ENCODE results near the gene IL1R2.
A peak's percentile ranks its signal among the peaks of the same experiment; 100 is the strongest.
"Not testable (repeated sequence)": the region's sequence is repeated elsewhere in the genome, so short reads cannot be mapped to it uniquely, and the experiment has no call there.

The IL1R2 gene

DNA sequence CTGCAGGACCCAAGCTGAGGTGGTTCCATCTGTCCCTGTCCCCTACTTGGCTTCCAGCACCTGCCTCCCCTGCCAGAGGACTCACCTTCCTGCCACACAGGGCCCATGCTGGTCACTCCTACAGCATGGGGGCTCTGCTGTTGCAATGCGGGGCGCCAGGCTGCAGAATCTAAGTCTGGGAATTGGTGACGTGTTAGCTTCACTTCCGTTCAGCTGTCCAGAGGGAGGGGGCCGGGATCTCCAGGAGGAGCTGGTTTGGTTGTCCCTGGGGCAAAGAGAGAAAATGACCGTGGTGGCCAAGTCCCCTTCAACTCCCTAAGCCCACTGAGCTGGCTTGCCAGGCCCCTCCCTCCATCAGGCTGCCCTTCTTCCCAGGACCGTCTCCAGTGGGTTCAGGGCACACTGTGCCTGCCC is 69.5 kb downstream of the IL1R2 start:
- DNase-seq (ENCODE audit: low read depth in 2 of 2): no peak

DNA sequence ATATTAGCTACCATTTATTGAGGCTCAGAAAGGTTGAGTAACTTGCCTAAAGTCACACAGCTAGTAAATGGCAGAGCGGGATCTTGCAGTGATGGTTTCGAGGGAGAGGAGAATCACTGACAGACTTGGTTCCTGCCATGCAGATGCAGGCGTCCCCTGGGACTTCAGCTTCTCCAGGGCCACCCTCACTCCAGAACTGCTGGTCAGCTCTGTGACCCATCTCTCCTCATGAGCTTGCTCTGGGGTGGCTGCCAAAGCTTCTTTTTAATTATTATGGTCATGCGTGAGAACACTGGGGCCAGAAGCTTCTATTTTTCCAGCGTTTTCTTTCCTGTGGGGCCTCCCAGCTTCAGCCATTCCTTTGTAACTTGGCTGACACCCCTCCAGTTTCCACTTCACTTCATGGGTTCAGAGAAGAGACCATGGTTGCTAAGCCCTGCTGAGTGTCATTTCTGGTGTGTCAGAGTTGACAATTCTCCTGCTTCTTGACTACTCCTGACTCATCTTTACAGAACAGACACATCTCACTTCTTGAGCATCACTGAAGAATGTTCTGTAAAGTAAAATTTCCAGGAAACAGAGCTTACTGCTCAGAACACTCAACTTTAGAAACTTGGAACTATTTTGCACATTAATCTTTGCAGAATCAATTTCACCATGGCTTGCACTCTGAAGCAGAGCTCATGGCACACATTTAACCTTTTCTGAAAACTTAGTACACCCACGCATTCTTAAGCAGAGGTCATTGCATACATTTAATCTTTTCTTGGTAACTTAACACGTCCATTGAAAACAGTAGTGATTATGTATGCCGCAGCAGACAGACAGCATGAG is 70.4 kb downstream of the IL1R2 start:
- no peak for DNase-seq (ENCODE audit: low read depth in 2 of 2)

DNA sequence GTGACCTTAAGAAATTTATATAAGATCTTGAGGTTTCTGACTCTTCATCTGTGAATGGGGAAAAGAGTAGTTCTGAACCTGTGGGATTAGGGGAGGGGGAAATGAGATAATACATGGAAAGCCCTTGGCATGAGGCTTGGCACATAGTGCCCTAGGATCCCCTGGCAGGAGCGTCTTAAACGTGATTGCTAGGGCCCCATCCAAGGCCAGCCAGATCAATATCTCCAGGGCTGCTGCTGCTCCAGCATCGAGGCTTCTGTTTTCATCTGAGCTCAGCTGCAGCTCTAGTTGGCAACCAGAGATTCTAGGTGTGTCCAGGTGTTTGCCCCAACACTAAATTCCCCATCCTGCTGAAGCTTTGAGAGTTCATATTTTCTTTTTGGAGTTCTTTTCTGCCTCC is 71.0 kb downstream of the IL1R2 start:
- DNase-seq (ENCODE audit: low read depth in 2 of 2): no peak

DNA sequence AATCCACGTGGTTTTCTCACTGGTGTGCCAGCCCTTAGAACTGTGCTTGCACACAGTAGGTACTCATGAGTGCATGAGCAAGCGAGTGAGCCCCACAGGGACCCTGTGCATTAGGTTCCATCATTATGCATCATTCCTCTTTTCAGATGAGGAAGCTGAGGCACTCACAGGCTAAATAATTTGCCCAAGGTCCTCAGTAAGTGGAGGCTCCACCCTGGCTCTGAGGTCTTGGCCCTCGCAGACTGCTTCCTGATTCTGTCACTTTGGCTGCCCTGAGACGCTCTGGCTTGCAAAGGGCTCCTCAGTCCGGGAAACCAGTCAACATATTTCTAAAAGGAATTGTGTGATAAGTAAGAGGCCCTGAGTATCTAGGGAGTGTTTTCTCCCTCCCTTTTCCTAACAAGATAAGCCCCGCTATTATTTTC is 71.7 kb downstream of the IL1R2 start:
- DNase-seq (ENCODE audit: low read depth in 2 of 2): no peak

DNA sequence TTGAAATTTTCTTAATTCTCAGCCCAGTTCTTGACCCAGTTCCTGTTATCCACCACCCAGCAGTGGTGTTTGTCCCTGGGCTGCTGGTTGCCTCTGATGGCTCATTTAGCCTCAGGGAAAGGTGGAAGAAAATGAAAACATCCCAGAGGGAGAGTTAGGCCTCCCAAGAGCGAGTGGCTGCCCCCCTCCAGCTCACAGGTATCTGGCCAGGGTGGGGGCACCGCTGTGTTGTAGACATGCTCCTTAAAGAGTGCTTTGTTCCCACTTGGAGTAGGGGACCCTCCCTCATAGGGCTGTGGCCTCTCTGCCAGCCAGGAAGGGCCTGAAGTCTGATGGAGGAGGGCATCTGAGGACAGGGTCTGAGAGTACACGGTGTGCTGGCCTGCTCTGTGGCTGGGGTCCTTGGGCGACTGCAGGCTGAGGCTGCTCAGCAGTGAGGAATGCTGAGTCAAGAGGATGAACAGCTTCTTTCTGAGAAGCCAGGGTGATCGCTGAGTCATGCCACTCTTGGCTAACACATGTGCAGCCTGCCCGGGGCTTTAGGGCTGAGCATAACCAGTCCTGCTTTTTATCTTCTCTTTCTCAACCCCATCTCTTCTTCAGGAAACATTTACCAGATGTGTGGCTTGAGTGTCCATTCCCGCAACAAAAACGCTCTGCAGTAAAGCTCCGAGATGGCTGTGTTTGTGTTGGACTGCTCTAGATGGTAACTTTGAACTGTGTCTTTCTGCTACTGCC is 72.3 kb downstream of the IL1R2 start:
- DNase-seq (ENCODE audit: low read depth in 2 of 2): peak in 1 of 2 donors; percentile 47

DNA sequence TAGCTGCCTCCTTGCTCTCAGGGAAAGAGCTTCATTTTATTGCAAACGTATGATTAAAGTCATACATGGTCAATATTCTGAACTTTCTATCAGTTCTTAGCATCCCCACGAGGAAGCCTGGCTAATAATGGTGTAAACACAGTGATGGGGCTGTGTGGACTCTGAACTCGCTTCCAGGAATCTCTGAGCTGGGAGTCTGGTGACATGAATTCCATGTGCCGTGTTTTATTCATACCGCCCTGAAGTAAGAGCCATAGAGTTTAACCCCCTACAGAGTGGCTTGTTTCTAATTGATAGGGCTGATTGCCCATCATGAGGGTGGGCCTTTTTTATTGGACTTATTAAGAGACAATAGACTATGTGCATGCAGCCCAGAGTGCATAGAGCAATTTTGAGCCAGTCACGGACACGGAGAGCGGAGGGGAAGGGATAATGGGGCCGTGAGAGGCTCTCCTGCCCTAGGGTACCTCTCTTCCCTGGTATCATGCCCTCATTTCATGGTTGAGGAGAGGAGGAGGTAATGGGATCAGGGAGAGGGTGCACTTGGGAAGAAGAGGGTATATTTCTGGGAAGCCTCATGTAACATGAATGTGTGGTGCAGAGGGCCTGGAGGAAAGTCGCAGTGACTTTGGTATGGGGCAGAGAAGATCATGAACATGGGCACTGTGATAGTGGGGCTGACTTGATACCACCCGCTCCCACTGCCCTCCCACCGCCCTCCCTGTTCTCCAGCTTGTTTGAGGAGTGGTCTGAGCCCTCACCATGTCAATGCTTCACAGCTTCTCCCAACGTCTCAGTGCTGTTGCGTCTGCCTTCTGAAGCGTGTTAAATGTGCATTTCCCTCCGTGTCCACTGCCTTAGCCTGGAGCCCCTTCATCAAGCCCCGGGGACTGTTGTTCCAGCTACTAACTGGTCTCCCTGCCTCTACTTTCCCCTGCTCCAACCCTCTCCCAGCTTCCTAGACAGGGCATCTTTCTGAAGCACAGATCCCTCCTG is 73.2 kb downstream of the IL1R2 start:
- DNase-seq (ENCODE audit: low read depth in 2 of 2): no peak

DNA sequence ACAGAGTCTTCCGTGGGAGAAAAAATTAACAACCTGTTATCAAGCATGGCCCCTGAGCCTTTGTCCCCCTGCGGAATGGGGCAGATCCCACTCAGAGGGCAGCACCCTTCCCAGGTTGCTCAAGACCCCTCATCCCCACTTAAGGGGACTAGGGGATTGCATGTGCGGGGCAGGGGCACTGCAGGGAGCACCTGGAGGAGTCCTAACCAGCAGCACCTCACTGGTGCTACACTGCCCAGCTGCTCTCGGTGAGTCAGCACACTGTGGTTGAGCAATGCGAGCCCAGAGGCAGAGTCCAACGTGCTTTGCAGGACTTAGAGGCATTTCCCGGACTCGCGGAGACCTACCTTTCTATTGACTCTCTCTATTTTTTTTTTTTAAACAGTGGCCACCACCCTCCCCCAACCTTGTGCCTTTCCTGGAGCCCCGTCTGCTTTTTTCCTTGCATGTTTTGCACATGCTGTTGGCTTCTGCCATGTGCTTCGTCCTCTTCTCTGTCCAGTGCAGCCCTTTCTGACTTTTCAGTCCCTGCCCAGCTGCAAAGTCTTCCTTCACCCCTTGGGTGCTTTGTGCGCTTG is 74.0 kb downstream of the IL1R2 start:
- no peak for DNase-seq (ENCODE audit: low read depth in 2 of 2)

DNA sequence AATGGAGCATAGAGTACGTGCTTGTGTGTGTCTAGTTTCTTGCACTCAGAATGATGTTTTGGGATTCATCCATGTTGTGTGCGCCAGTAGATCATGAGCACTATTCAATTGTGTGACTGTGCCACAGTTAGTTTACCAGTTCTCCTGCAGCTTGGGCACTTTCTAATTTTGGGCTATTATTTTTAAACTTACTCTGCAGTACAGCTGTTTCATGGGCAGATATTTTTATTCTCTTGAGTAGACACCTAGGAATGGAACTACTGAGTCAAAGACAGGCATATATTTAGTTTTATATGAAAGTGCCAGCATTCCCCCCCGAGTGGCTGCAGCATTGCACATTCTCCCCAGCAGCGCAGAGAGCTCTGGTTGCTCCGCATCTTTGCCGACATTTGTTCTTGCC is 74.8 kb downstream of the IL1R2 start:
- no peak for DNase-seq (ENCODE audit: low read depth in 2 of 2)

DNA sequence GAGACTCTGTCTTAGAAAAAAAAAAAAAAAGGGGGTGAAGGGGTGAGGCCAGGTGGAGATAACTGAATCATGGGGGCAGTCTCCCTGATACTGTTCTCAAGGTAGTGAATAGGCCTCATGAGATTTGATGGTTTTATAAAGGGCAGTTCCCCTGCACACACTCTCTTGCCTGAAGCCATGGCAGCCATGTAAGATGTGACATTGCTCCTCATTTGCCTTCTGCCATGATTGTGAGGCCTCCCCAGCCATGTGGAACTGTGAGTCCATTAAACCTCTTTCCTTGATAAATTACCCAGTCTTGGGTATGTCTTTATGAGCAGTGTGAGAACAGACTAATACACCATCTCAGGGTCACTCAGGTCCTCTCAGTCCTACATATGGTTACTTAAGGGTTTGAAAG is 76.4 kb downstream of the IL1R2 start:
- not testable (repeated sequence) for DNase-seq (ENCODE audit: low read depth in 2 of 2)

DNA sequence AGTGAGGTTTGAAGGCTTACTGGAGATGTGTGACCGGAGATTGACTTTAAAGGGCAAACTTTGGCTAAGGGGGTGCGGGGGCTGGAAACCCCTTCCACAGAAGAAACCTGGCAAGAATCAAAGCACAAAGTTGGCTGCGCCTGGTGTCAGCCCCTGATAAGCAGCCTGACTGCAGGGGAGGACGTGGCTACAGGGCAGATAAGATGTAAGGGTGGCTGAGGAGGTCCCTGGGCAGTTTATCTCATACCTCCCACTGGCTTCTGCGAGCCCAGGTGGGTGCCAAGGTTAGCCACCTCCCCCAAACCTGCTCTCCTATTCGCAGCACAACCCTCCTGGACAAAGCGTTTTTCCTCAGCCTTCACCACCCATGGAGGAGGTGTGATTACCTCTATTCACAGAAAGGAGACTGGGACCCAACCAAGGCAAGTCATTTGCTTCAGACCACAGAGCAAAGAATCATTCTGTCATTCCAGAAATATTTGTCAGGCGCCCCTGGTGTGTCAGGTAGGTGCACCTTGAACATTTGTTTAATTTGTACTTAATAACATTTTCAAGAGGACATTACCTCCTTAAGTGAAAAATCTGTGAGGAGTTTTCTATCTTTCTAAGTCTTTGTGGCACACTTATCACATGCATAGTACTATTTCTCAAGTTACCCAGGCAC is 77.7 kb downstream of the IL1R2 start:
- DNase-seq (ENCODE audit: low read depth in 2 of 2): no peak

DNA sequence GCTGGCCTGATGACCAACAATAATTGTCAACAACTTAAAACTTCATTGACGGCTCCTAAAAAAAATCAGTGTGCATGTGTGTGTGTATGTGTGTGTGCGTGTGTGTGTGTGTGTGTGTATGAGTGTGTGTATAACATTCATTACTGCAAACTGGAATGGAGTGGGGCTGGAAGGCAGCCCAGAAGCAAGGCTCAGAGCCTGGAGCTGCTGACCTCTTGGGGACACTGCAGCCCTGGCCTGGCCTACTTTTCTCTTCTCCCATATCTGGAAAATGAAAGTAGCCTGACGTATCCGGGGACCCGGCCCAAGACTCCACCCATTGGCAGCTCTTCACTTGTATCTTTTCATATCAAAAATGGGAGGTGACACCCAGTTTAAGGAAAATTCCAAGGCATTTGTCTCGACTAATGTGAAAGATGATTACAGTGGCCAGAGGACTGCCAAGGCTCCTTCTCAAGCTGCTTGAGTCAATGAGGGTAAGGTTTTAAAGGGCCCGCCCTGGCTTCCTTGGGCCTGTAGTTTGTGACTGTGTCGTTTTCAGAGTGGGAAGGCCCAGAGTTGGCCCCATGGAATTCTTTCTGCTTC is 78.4 kb downstream of the IL1R2 start:
- DNase-seq (ENCODE audit: low read depth in 2 of 2): no peak

DNA sequence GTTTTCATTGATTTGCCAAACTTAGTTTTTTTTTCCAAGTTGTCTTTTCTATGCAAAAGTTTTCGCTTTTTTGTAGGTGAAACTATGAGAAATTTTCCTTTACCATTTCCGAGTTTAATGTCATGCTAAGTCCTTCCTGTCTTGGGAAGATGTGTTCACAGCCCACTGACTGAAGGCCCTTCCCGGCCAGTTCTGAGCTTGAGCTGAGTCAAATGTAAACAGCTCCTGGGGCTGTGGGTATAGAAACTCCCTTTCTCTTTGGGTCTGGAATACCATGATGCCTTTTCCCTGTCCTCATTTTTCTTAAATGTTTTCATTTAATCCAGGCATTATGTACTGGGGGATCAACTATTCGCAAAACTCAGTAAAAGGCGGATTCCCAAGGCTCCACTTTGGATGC is 81.0 kb downstream of the IL1R2 start:
- DNase-seq (ENCODE audit: low read depth in 2 of 2): no peak

DNA sequence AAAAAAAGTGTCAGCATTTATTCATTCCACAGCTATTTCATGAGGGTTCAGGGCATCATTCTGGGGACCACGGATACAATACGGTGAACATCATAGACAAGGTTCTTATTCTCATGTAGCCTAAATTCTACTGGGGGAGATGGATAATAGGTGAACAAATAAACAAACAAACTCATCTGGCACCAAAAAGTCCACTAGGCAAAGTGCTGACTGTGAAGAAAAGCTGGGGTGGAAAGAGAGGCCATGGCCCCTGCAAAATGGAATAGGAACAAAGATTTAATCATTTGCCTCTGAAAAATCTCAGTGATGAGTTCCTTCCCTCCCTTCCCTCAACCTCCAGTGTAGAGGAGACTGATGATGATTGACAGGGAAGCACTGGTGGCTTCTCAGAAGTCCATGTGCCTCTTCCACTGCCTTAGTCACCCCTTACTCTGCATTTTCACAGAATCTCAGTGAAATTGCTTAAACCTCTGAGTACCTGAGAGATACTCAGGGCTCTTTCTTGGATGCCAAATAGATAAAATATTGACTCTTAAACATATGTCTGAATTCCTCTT is 81.5 kb downstream of the IL1R2 start:
- DNase-seq (ENCODE audit: low read depth in 2 of 2): no peak

DNA sequence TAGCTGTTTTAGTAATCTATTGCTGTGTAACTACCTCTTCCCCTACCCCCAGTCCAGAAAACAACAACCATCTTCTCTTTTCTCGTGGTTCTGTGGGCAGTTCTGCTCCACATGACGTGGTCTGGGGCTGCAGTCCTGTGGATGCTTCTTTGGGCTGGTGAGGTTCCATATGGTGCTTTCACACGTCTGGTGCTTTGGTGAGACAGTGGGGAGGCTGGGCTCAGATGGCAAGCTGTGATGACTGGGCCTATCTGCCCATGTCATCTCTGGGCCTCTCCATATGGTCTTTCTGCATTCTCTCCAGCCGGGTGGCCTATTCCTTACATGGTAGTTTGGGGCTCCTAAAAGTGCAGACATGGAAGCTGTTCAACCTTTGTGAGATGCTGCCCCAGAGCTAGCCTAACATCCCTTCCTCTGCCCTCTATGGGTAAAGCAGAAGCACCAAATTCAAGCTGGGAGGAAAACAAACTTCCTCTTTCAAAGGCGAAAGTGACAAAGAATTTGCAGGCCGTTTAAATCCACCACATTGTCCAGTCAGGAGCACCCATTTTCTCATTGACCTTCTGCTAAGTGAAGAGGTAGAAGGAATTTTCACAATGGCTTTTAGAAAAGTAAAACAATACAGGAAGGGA is 82.5 kb downstream of the IL1R2 start:
- no peak for DNase-seq (ENCODE audit: low read depth in 2 of 2)

DNA sequence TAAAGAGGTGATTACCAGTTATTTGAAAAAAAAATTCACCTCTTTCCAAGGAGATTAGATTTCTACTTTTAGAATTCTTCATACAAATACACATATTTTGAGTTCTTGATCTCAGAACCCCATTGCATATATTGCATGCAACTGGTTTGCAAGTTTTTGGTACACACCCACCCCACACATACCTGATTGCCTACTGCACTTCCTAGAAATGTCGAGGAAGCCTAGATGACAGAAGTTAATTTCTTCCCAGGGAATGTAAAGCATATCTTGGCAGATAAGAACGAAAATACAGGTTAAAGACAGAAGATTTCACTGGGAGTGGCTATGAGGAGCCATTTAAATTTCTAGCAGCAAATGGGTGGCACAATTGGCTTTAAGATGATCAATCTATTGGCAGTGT is 83.7 kb downstream of the IL1R2 start:
- DNase-seq (ENCODE audit: low read depth in 2 of 2): no peak

DNA sequence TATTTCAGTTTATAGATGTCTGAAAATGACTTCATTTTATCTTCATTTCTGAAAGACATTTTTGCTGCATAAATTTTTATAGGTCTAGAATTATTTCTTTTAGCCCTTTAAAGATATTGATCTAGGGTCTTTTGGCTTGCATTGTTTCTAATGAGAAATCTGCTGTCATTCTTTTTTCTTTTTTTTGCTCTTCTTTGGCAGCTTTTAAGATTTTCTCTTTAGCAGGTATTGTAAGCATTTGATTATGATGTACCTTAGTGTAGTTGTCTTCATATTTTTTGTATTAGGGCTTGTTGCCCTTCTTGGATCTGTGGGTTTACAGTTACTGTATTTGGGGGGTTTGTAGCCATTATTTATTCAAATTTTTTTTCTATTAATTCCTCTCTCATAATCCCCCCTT is 84.8 kb downstream of the IL1R2 start:
- DNase-seq (ENCODE audit: low read depth in 2 of 2): no peak

Data from stimulated activated CD4-positive, alpha-beta T cell treated with anti-CD3 and anti-CD28 coated beads, Interleukin-15, amount 100 ng/mL, for 48 hours (primary cell).